ENCODE results near the gene PRRT2.

The PRRT2 gene

DNA sequence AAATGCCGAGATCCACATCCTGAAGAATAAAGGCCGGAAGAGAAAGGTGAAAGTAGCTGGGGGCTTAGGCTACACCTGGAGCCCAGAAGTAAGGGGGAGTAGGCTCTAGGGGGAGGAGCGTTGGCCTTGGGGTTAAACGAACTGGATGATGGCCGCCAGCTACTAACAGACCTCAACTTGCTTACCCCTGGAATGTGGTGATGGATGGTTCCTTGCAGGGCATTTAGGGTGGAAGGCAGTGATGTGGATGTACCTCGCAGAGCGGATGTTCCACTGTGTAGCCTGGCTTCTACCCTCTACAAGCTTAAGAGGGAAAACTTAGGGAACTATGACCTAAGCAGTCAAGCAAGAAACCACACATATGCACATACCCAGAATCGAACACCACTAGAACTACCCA lies 8.0 kb upstream of the PRRT2 start:
- H3K4me3 ChIP-seq (ENCODE audit: severe bottlenecking): no peak overlapping the region
- peaks cover 7% of the 10 kb centered on the region for H3K4me1 ChIP-seq (ENCODE audit: insufficient read depth, poor library complexity, severe bottlenecking)
- H3K36me3 ChIP-seq (ENCODE audit: low read depth): peaks cover 51% of the 10 kb centered on the region
- H3K27me3 ChIP-seq (ENCODE audit: insufficient read depth, poor library complexity, severe bottlenecking): no peaks in the 10 kb centered on the region
- peak overlapping the region; percentile 92 for H3K27ac ChIP-seq (ENCODE audit: poor library complexity, severe bottlenecking)
- TF ChIP-seq, protein P1, sequence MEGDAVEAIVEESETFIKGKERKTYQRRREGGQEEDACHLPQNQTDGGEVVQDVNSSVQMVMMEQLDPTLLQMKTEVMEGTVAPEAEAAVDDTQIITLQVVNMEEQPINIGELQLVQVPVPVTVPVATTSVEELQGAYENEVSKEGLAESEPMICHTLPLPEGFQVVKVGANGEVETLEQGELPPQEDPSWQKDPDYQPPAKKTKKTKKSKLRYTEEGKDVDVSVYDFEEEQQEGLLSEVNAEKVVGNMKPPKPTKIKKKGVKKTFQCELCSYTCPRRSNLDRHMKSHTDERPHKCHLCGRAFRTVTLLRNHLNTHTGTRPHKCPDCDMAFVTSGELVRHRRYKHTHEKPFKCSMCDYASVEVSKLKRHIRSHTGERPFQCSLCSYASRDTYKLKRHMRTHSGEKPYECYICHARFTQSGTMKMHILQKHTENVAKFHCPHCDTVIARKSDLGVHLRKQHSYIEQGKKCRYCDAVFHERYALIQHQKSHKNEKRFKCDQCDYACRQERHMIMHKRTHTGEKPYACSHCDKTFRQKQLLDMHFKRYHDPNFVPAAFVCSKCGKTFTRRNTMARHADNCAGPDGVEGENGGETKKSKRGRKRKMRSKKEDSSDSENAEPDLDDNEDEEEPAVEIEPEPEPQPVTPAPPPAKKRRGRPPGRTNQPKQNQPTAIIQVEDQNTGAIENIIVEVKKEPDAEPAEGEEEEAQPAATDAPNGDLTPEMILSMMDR (IDR thresholded peaks at IDR 0.05; ENCODE audit: poor library complexity, severe bottlenecking): no peak
- no peaks in the 10 kb centered on the region for H3K9me3 ChIP-seq (ENCODE audit: severe bottlenecking)
- ATAC-seq (ENCODE audit: low read depth) (no peak), DNase-seq (ENCODE audit: low spot score) (no peak)

DNA sequence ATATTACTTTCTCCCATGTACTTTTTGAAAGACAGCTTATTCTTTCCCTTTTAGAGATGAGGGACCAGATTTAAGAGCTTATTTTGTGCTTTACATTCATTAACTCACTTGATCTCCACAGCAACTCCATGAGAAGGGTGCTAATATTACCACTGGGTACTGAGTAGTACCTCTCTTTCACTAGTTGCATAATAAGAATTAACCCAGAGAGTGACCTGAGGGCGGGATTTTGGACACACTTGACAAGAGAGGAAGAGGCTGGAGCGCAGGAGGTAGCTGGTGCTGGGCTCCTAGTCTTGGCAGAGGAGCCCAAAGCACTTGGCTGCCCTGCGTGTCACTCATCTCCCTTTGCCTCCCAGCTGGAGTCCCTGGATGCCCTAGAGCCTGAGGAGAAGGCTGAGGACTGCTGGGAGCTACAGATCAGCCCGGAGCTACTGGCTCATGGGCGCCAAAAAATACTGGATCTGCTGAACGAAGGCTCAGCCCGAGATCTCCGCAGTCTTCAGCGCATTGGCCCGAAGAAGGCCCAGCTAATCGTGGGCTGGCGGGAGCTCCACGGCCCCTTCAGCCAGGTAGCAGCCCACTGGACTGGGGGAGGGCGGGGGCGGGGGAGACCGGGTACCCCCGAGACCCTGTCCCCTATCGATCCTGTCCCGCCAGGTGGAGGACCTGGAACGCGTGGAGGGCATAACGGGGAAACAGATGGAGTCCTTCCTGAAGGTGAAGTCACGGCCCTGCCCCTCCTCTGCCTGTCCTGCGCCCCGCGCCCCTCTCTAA lies 7.3 kb upstream of the PRRT2 start:
- no peak for DNase-seq (ENCODE audit: low spot score)

DNA sequence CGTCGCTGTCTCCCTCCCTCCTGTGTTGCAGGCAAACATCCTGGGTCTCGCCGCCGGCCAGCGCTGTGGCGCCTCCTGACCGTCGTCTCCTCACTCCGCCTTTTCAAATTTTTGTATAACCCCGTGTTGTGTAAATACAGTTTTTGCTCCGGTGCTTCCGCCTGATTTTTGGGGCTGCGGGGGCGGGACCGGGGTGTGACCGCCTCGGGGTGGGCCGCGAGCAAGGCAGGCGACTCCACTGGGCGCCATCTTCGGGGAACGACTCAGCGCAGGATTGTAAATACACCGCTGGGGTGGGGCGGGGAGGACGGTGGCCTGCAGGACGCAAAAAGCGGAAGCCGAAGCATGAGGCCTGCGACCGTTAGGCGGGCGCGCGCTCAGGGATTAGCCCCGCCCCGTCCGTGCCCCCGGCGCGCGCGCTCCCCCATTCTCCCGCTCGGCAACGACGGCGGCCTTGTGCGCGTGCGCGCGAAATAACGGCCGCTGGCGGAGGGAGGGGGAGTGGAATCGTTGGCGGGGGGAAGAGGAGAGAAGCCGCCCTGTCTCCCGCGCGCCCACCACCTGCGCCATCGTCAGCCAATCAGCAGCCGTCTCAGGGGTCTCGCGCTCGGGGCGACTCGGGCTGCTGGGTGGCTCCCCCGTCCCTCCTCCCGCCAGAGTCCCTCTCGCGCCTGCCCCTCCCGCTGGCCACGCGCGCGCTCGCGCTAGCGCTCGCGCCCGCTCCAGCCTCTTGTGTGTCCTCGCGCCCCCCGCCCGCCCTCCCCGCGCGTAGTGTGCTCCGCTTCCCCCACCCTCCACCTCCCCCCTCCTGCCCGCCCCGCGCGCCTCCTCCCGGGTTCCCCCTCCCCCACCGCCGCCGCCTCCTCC lies 6.5 kb upstream of the PRRT2 start:
- Histone ChIP-seq H3K4me3 (ENCODE audit: severe bottlenecking) (peak overlapping the region; percentile 36), H3K36me3 (ENCODE audit: low read depth) (peaks cover 47% of the 10 kb centered on the region), H3K27me3 (ENCODE audit: insufficient read depth, poor library complexity, severe bottlenecking) (no peaks in the 10 kb centered on the region), H3K4me1 (ENCODE audit: insufficient read depth, poor library complexity, severe bottlenecking) (peaks cover 7% of the 10 kb centered on the region), H3K9me3 (ENCODE audit: severe bottlenecking) (no peaks in the 10 kb centered on the region), H3K27ac (ENCODE audit: poor library complexity, severe bottlenecking) (peak overlapping the region; percentile 92)
- ATAC-seq (ENCODE audit: low read depth) (peak; percentile 61), DNase-seq (ENCODE audit: low spot score) (peak; percentile 96)
- TF ChIP-seq, protein P1 (IDR thresholded peaks at IDR 0.05; ENCODE audit: poor library complexity, severe bottlenecking): no peak

More for the DNA sequence above, 7.3 kb upstream of the PRRT2 start:
- Histone ChIP-seq H3K4me1 (ENCODE audit: insufficient read depth, poor library complexity, severe bottlenecking) (peaks cover 7% of the 10 kb centered on the region), H3K27ac (ENCODE audit: poor library complexity, severe bottlenecking) (peak overlapping the region; percentile 92), H3K27me3 (ENCODE audit: insufficient read depth, poor library complexity, severe bottlenecking) (no peaks in the 10 kb centered on the region), H3K36me3 (ENCODE audit: low read depth) (peaks cover 49% of the 10 kb centered on the region), H3K4me3 (ENCODE audit: severe bottlenecking) (peak overlapping the region; percentile 36), H3K9me3 (ENCODE audit: severe bottlenecking) (no peaks in the 10 kb centered on the region)
- TF ChIP-seq, protein P1 (IDR thresholded peaks at IDR 0.05; ENCODE audit: poor library complexity, severe bottlenecking): no peak
- peak; percentile 1; the same call in 1 of the 3 replicates for ATAC-seq (ENCODE audit: low read depth)

DNA sequence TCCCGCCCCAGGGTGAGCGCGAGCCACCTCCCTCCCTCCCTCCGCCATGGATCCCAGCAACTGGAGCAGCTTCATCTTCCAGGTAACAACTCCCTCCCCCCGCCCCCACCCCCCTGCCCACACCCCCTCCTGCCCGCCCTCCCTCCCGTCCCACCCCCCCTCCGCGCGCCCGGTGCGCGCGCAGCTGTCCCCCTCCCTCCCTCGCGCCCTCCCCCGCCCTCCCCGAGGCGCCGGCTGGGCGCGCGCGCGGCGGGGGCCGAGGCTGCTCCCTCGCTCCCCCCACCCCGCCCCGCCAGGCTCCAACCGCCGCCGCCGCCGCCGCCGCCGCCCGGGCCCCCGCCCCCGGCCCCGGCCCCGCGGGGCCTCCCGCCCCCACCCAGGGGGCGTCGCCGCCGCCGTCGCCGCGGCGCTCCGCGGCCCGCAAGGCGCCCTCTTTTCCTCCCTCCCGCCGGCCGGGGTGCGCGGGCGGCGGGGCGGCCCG lies 5.9 kb upstream of the PRRT2 start, which contains the start of gene MAZ:
Gene MAZ, plus strand, starts transcription at position 431 of the 481 bp plus-strand sequence. CDS start 173 bp downstream, outside the sequence.
- H3K4me1 ChIP-seq (ENCODE audit: insufficient read depth, poor library complexity, severe bottlenecking): peaks cover 7% of the 10 kb centered on the region
- TF ChIP-seq, protein P1 (IDR thresholded peaks at IDR 0.05; ENCODE audit: poor library complexity, severe bottlenecking): no peak
- DNase-seq (ENCODE audit: low spot score) (peak; percentile 94), ATAC-seq (ENCODE audit: low read depth) (peak; percentile 7)
- H3K27me3 ChIP-seq (ENCODE audit: insufficient read depth, poor library complexity, severe bottlenecking): no peaks in the 10 kb centered on the region
- peak within 1 kb of the TSS; percentile 92 for H3K27ac ChIP-seq (ENCODE audit: poor library complexity, severe bottlenecking)
- no peaks in the 10 kb centered on the region for H3K9me3 ChIP-seq (ENCODE audit: severe bottlenecking)
- H3K4me3 ChIP-seq (ENCODE audit: severe bottlenecking): peak within 1 kb of the TSS; percentile 88
- peaks cover 40% of the 10 kb centered on the region for H3K36me3 ChIP-seq (ENCODE audit: low read depth)
